ENCODE measurements around the gene GATAD2B. TPM values are rescaled to one million over a fixed set of nuclear protein-coding genes. Genes with fewer than 3 reads are reported as not detected.

The GATAD2B gene
- total RNA-seq (2014; rRNA removed; shearing (Covaris generic)): 8.9 and 10.9 TPM in 2 replicates

- peak within 1 kb of the TSS; percentile 84 for H3K4me3 ChIP-seq (ENCODE audit: insufficient read depth, low read depth, low read length)
- DNase-seq: peak; percentile 98
- no peaks in the 10 kb centered on the region for H3K27me3 ChIP-seq (ENCODE audit: control insufficient read depth, insufficient read depth, low read length)
- no peaks in the 10 kb centered on the region for H3K36me3 ChIP-seq (replicated peaks; ENCODE audit: control insufficient read depth, insufficient read depth, low read length)
These were observed at the start of gene GATAD2B for GRCh38 chr1:153922972-153923925. GATAD2B (minus strand) TSS chr1:153922972; CDS start chr1:153828347, 94,625 bp downstream.

DNA sequence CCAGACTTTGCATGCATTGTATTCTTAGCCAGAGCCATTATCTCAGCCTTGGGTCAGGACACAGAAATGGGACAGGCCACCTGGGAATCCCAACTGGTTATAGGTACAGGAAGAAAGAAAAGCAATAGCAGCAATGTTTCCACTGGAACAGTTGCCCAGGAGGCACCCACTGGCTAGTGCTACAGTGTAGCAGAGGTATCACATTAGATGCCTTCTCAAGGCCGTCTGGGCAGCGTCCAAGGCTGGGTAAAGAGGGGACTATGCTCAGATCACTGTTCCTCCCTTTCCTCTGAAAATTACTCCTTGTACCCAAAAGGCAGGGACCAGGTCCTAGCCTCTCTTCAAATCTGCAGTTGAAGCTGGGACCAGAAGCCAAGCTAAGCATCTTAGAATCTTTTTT is 47.6 kb upstream of the GATAD2B start:
- H3K27me3 ChIP-seq (ENCODE audit: control insufficient read depth, insufficient read depth, low read length): no peaks in the 10 kb centered on the region
- no peak overlapping the region for H3K4me3 ChIP-seq (ENCODE audit: insufficient read depth, low read depth, low read length)
- H3K36me3 ChIP-seq (replicated peaks; ENCODE audit: control insufficient read depth, insufficient read depth, low read length): peaks cover 9% of the 10 kb centered on the region
- no peak for DNase-seq

DNA sequence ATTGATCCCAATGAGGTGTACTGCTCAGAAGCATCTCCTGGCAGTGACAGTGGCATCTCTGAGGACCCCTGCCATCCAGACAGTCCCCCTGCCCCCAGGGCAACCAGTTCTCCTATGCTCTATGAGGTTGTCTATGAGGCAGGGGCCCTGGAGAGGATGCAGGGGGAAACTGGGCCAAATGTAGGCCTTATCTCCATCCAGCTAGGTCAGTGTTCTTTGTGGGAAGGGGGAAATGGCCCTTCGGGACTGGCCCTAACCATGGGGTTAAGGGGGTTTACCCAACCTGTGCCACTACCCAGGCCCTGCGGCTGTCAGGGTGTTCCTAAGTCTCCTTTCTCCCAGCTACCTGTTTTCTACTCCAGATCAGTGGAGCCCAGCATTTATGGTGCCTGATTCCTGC is 46.2 kb upstream of the GATAD2B start:
- DNase-seq: no peak
- Histone ChIP-seq H3K4me3 (ENCODE audit: insufficient read depth, low read depth, low read length) (no peak overlapping the region), H3K27me3 (ENCODE audit: control insufficient read depth, insufficient read depth, low read length) (no peaks in the 10 kb centered on the region), H3K36me3 (replicated peaks; ENCODE audit: control insufficient read depth, insufficient read depth, low read length) (peaks cover 4% of the 10 kb centered on the region)

- H3K27me3 ChIP-seq (ENCODE audit: control insufficient read depth, insufficient read depth, low read length): no peaks in the 10 kb centered on the region
- H3K36me3 ChIP-seq (replicated peaks; ENCODE audit: control insufficient read depth, insufficient read depth, low read length): no peaks in the 10 kb centered on the region; the same call in 1 of the 2 replicates
- peak overlapping the region; percentile 69 for H3K4me3 ChIP-seq (ENCODE audit: insufficient read depth, low read depth, low read length)
- DNase-seq: no peak
These were observed 45.6 kb upstream of the GATAD2B start for GRCh38 chr1:153968408-153968807.

- peak overlapping the region; percentile 69 for H3K4me3 ChIP-seq (ENCODE audit: insufficient read depth, low read depth, low read length)
- H3K27me3 ChIP-seq (ENCODE audit: control insufficient read depth, insufficient read depth, low read length): no peaks in the 10 kb centered on the region
- H3K36me3 ChIP-seq (replicated peaks; ENCODE audit: control insufficient read depth, insufficient read depth, low read length): no peaks in the 10 kb centered on the region; the same call in 1 of the 2 replicates
- peak; percentile 55 for DNase-seq
These were observed 45.2 kb upstream of the GATAD2B start for GRCh38 chr1:153968000-153968363.

DNA sequence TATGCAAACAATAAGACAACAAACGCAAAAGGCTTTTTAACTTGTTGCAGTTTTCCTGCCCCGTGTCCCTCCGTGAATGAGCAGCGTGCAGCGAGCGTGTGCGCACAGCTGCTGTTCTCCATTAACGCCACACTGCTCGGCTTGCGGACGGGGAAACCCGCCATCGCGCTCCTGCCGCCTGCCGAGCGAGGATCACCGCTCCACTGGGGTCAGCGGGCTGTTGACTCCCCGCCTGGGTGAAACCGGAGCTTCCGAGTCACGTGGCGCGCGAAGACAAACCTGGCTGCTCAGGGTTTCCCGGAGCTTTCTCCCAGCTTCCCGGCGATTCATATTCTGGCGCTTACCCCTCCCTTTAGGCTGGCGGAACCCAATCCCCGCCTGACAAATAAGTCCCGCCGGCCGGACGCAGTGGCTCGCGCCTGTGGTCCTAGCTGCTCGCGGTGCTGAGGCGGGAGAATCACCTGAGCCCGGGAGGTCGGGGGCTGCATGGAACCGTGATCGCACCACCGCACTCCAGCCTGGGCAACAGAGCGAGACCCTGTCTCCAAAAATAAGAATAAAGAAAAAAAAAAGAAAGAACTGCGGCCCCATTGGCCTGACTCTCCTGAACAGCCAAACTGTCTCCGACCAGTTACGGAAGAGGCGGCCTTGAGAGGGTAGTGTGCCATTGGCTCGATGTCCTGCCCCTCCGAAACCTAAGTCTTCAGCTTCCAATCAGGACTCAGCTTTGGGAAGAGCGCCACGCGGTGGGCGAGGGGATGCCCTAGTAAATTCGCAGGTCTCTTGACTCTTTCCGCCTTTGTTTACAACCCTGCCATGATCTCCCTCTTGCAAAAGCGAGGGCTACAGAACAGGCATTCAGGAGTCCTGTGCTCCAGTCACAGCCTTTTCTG is 44.6 kb upstream of the GATAD2B start, which contains the start of gene CREB3L4:
TSS of gene CREB3L4 (plus strand) at position 796 of the 893 bp plus-strand sequence. CDS start 624 bp downstream, outside the sequence.
- Histone ChIP-seq H3K27me3 (ENCODE audit: control insufficient read depth, insufficient read depth, low read length) (no peaks in the 10 kb centered on the region), H3K36me3 (replicated peaks; ENCODE audit: control insufficient read depth, insufficient read depth, low read length) (no peaks in the 10 kb centered on the region; the same call in 1 of the 2 replicates), H3K4me3 (ENCODE audit: insufficient read depth, low read depth, low read length) (peak within 1 kb of the TSS; percentile 69)
- peak; percentile 93 for DNase-seq

DNA sequence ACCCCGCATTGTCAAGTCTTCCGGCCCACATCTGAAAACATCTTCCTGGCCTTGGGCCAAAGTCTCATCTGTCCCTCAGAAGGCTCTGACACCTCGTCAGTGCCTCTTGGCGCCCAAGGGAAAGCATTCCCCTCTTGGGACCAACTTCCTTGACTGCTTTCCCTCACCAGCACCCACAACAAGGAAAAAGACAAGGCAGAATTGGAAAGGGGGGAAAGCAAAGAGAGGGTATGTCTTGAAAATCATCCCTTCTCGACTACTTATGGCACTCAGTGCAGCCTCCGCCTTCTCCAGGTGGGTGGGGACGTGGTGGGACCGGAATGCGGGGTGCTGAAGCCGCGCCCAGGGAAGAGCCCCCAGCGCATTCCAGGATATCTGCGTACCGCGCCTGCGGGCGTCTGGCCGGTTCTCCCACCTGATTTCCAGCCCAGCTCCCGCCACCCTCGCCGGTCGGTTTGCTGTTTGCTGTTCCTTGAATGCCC is 41.1 kb upstream of the GATAD2B start:
- DNase-seq: peak; percentile 86
- Histone ChIP-seq H3K4me3 (ENCODE audit: insufficient read depth, low read depth, low read length) (peak overlapping the region; percentile 53), H3K27me3 (ENCODE audit: control insufficient read depth, insufficient read depth, low read length) (no peaks in the 10 kb centered on the region), H3K36me3 (replicated peaks; ENCODE audit: control insufficient read depth, insufficient read depth, low read length) (peaks cover 24% of the 10 kb centered on the region)

DNA sequence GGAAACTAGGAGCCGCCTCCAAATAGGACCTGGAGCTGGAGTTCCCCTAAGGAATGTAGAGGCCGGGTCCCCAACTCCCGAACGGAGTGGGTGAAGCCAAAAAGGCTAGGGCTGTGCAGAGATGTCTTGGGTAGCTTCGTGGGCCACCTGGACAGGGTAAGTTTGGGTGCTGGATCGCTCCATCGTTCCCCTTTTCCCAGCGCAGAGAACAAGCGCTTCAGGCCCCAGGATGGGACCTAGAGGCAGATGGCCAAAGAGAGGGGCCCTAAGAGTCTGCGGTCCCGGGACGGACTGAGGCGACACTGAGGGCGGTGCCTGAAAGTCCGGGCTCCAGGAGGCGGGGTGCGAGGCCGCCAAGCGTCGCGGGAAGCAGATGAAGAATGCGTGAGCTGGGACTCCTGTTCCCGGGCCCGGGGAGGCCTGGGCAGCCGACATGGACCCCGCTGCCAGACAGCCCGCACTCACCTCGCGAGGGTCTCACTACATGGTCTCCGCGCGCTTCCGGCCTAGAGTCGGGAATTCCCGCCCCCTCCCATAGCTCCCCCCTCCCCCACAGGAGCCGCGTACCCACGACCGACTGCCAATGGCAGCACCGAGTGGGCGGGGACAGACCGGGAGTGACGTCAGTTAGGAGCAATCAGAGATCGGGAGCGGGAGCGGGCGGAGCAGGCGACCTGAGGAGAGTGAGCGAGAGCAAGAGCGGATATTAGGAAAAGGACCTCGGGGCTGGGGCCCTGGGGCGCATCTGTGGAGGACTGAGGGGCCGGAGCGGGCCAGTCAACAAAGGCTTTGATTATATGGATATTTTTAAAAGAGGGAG is 40.5 kb upstream of the GATAD2B start, which contains the start of gene SLC39A1:
TSS of gene SLC39A1 (minus strand) at position 508 of the 820 bp plus-strand sequence. CDS start 822 bp downstream, outside the sequence.
- peak; percentile 98 for DNase-seq
- H3K27me3 ChIP-seq (ENCODE audit: control insufficient read depth, insufficient read depth, low read length): no peaks in the 10 kb centered on the region
- peaks cover 24% of the 10 kb centered on the region for H3K36me3 ChIP-seq (replicated peaks; ENCODE audit: control insufficient read depth, insufficient read depth, low read length)
- peak within 1 kb of the TSS; percentile 98 for H3K4me3 ChIP-seq (ENCODE audit: insufficient read depth, low read depth, low read length)

DNA sequence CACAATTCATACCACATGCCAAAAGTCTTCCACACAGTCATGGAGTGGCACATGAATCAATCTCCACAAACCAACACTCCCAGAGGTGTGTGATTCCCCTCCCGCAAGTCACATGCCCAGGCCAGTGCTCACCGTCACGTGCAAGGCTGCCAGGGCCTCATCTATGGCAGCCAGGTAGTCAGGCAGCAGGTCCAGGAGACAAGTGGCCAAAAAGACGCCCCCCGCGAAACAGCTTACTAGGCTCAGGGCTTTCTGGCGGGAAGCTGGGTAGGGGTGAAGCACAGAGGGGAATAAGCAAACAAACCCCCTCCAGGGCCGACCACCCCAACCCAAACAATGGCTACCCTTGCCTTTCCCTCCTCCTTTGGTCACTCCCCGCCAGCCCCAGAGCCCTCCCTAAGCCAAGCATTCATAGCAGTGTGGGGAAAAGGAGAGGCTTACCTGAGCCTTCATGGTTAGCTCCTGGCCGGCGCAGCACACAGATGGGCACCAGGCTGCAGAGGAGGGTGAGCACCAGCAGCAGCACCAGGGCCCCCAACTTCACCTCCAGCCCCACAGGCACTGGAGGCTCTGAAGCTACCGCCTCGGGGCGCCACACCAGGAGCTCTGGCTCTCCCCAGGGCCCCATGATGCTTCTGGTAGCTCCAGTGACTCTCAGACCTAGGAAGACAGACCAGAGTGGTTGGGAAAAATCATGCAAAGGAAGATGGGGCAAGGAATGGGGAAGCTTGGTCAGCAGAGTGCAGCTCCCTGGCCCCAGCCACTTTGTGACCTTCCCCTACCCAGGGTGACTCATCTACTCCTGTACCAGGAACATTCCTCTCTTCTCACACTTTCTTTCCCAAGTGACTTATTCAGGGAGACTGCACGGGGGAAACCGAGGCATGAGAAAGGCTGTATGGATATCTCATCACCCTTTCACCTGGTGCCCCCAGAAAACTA is 39.6 kb upstream of the GATAD2B start:
- H3K4me3 ChIP-seq (ENCODE audit: insufficient read depth, low read depth, low read length): peak overlapping the region; percentile 98
- H3K36me3 ChIP-seq (replicated peaks; ENCODE audit: control insufficient read depth, insufficient read depth, low read length): peaks cover 24% of the 10 kb centered on the region
- DNase-seq: peak; percentile 60
- H3K27me3 ChIP-seq (ENCODE audit: control insufficient read depth, insufficient read depth, low read length): no peaks in the 10 kb centered on the region

GRCh38 chr1:153961421-153961820 is 38.6 kb upstream of the GATAD2B start:
- Histone ChIP-seq H3K27me3 (ENCODE audit: control insufficient read depth, insufficient read depth, low read length) (no peaks in the 10 kb centered on the region), H3K4me3 (ENCODE audit: insufficient read depth, low read depth, low read length) (peak overlapping the region; percentile 98), H3K36me3 (replicated peaks; ENCODE audit: control insufficient read depth, insufficient read depth, low read length) (peaks cover 24% of the 10 kb centered on the region)
- no peak for DNase-seq

- H3K4me3 ChIP-seq (ENCODE audit: insufficient read depth, low read depth, low read length): no peak overlapping the region
- peak; percentile 7 for DNase-seq
- peaks cover 24% of the 10 kb centered on the region for H3K36me3 ChIP-seq (replicated peaks; ENCODE audit: control insufficient read depth, insufficient read depth, low read length)
- H3K27me3 ChIP-seq (ENCODE audit: control insufficient read depth, insufficient read depth, low read length): no peaks in the 10 kb centered on the region
These were observed 37.4 kb upstream of the GATAD2B start for GRCh38 chr1:153960206-153960605.

DNA sequence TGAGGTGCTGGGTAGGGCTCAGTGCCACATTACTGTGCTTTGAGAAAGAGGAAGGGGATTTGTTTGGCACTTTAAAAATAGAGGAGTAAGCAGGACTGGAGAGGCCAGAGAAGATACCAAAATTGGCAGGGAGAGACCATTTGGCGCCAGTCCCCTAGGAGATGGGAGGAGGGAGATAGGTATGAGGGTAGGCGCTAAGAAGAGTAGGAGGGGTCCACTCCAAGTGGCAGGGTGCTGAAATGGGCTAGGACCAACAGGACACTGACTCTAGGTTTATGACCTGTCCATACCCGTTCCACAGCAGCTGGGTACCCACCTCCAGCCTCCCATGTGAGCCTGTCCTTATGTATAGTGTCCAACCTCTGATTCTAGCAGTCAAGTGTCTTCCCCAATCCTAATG is 36.7 kb upstream of the GATAD2B start:
- Histone ChIP-seq H3K27me3 (ENCODE audit: control insufficient read depth, insufficient read depth, low read length) (no peaks in the 10 kb centered on the region), H3K36me3 (replicated peaks; ENCODE audit: control insufficient read depth, insufficient read depth, low read length) (peaks cover 24% of the 10 kb centered on the region), H3K4me3 (ENCODE audit: insufficient read depth, low read depth, low read length) (no peak overlapping the region)
- DNase-seq: peak; percentile 41

GRCh38 chr1:153958961-153959260 is 36.1 kb upstream of the GATAD2B start:
- Histone ChIP-seq H3K36me3 (replicated peaks; ENCODE audit: control insufficient read depth, insufficient read depth, low read length) (peaks cover 24% of the 10 kb centered on the region), H3K4me3 (ENCODE audit: insufficient read depth, low read depth, low read length) (no peak overlapping the region; the same call in 1 of the 2 replicates), H3K27me3 (ENCODE audit: control insufficient read depth, insufficient read depth, low read length) (no peaks in the 10 kb centered on the region)

More at GRCh38 chr1:153958961-153959260, 36.1 kb upstream of the GATAD2B start:
- no peak for DNase-seq
